Kidney (tissue), 14 donors: ENCODE data around the gene ZNF564. TPM values are rescaled to one million over a fixed set of nuclear protein-coding genes. Genes with fewer than 3 reads are reported as not detected.
A peak's percentile ranks its signal among the peaks of the same experiment; 100 is the strongest.

Experiments
- DNase-seq, 5 donors: peaks; one replicate each; pipeline ENCODE4 v3.0.0-alpha.2; 2013 to 2020
- FAIRE-seq: peaks from 2 replicates; lab custom pipeline; 2012; peaks lifted over from hg19 to GRCh38; lab: Jason Lieb, UNC
- H3K27ac ChIP-seq, 2 donors: one replicate each; pipeline ENCODE4 v1.7.0; 2013; ENCODE audit warnings: low read depth in 2 of 2, low read length in 2 of 2, inconsistent platforms in 1 of 2
- H3K27me3 ChIP-seq: one replicate; pipeline ENCODE4 v1.7.1; 2013; ENCODE audit warnings: low read length, inconsistent platforms; ENCODE audit not compliant: control insufficient read depth, insufficient read depth
- H3K36me3 ChIP-seq, 3 donors: one replicate each; pipeline versions ENCODE4 v1.7.0 to v1.7.1; 2013; ENCODE audit warnings: low read length in 3 of 3, control low read depth in 1 of 3, inconsistent platforms in 1 of 3; ENCODE audit not compliant: insufficient read depth in 3 of 3, control insufficient read depth in 2 of 3
- H3K4me1 ChIP-seq, 3 donors: one replicate each; pipeline versions ENCODE4 v1.7.0 to v1.7.1; 2013; ENCODE audit warnings: low read length in 3 of 3, inconsistent platforms in 1 of 3, low read depth in 1 of 3; ENCODE audit not compliant: control insufficient read depth in 2 of 3, insufficient read depth in 2 of 3
- H3K4me3 ChIP-seq, 3 donors: one replicate each; pipeline versions ENCODE4 v1.7.0 to v1.8.1; 2013; ENCODE audit warnings: low read length in 3 of 3, control low read depth in 1 of 3, inconsistent platforms in 1 of 3
- H3K9ac ChIP-seq, 3 donors: one replicate each; pipeline versions ENCODE4 v1.7.0 to v1.7.1; 2013; ENCODE audit warnings: low read length in 3 of 3, control low read depth in 1 of 3, inconsistent platforms in 1 of 3
- H3K9me3 ChIP-seq, 3 donors: one replicate each; pipeline versions ENCODE4 v1.7.0 to v1.7.1; 2013; ENCODE audit warnings: low read length in 3 of 3, control low read depth in 1 of 3, inconsistent platforms in 1 of 3; ENCODE audit not compliant: control insufficient read depth in 2 of 3, insufficient read depth in 1 of 3
- CTCF ChIP-seq: IDR thresholded peaks from 3 replicates; pipeline ENCODE4 v1.5.1; 2012; ENCODE audit warnings: mild to moderate bottlenecking, moderate library complexity, borderline replicate concordance; ENCODE audit not compliant: insufficient read depth; ENCODE audit errors: extremely low read depth
- intact Hi-C: fragments of 100-400 bp; cut with DNase I; formaldehyde crosslinking; loops from one replicate; pipeline ENCODE4 v1.11.1; 2022
- polyA plus RNA-seq: library from polyadenylated mRNA; stranded (reverse); fragments of 350-450 nt; fragmentation: Illumina TruSeq; extraction: RNeasy Lipid Tissue Mini Kit (QIAGEN cat#74804); gene quantifications from one replicate; pipeline ENCODE4 v1.2.3, GENCODE V29; 2014; ENCODE audit warnings: low read depth, low replicate concordance; ENCODE audit not compliant: insufficient read depth
- total RNA-seq: library from RNA; stranded (reverse); fragmentation: NEBNext Ultra II Directional; extraction: Animal tissue kit (Norgen Biotek cat#: 25700); gene quantifications from one replicate; pipeline ENCODE4 v1.2.1, GENCODE V29; 2021
- donor health status: control.
- donor health status: control.
- donor health status: control.
- donor health status: control.
- donor health status: control.
- donor health status: DM: yes; HTN: yes; CAD: no.
- donor health status: Normal renal cell carcinoma (clear cell type).

Gene ZNF564
- total and polyA plus RNA-seq, 2 donors from 2014 or later = 10.2 to 22.6 TPM

DNA sequence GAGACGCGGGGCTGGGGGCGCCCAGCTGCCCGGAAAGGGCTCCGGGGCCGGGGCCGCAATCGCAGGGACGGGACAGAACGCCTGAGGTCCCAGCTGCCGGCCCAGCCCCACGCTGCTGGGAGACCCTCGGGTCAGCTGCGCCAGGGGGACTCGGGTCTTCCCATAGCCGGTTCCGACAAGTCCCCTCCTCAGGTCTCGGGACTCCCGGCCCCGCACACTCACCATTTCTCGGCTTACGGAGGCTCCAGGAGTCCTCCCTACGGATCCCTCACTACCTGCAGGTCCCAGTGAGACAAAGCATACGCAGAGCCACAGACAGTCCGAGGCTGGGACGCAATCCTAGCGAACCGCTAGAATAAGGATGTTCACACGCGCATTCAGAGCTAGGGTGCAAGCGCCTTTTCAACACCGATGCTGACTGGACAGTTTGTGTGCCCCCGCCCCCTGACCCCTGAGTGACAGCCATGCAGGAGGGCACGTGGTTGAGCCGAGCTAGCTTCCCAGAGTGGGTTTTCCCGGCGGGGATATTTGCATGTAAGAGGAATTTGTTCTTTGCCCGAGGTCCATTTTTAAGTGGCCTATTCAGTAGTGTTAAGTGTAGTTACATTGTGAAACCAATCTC is 45.8 kb upstream of the ZNF564 start:
- Histone ChIP-seq H3K27ac (no peak overlapping the region), H3K9me3 (no peaks in the 10 kb centered on the region), H3K27me3 (no peaks in the 10 kb centered on the region), H3K36me3 (no peaks in the 10 kb centered on the region), H3K4me1 (no peaks in the 10 kb centered on the region), H3K4me3 (peak overlapping the region in 2 of 3 donors; percentile 28 to 51), H3K9ac (no peak overlapping the region)
- DNase-seq = peak in 4 of 5 donors; percentile 70 to 80 (median 74)
- FAIRE-seq = no peak
- intact Hi-C loops = no loop called here
- TF ChIP-seq CTCF = no peak

DNA sequence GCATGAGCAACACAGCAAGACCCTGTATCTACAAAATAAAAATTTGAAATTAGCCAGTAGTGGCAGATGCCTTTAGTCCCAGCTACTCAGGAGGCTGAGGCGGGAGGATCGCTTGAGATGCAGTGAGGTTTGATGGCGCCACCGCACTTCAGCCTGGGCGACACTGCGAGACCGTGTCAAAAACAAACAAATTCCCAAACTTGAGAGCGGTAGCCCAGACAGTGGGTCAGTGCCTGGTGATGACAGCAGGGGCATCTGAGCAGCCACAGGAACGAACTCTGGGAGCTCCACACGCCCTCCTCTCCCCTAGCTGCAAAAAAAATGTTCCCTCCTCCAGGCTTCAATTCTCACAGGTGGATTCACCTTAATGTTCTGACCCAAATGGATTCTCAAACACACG is 45.2 kb upstream of the ZNF564 start:
- TF ChIP-seq CTCF = no peak
- FAIRE-seq (no peak), DNase-seq (peak in 2 of 5 donors; percentile 3 to 4)
- Histone ChIP-seq H3K9me3 (no peaks in the 10 kb centered on the region), H3K27ac (no peak overlapping the region), H3K36me3 (no peaks in the 10 kb centered on the region), H3K9ac (no peak overlapping the region), H3K4me1 (no peaks in the 10 kb centered on the region), H3K4me3 (peak overlapping the region in 1 of 3 donors; percentile 51), H3K27me3 (no peaks in the 10 kb centered on the region)
- intact Hi-C loops = no loop called here

DNA sequence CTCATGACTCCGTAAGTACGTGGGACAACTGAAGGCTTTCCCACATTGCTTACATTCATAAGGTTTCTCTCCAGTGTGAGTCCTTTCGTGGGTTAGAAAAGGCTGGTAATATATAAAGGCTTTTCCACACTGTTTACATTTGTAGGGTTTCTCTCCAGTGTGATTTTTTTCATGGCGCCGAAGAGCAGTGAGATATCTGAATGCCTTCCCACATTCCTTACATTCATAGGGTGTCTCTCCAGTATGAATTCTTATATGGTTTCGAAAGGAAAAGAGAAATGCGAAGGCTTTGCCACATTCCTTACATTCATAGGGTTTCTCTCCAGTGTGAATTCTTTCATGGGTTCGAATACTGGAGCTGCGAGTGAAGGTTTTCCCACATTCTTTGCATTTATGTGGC is 29.8 kb upstream of the ZNF564 start:
- Histone ChIP-seq H3K27me3 (no peaks in the 10 kb centered on the region), H3K4me3 (no peak overlapping the region), H3K9ac (no peak overlapping the region), H3K36me3 (peaks cover 11 to 21% (median 18%) of the 10 kb centered on the region in 3 donors), H3K27ac (no peak overlapping the region), H3K4me1 (no peaks in the 10 kb centered on the region), H3K9me3 (peaks cover 2 to 14% (median 5%) of the 10 kb centered on the region in 3 donors)
- intact Hi-C loops = no loop called here
- DNase-seq (no peak), FAIRE-seq (no peak)
- TF ChIP-seq CTCF = no peak
